GM12878 (cell line): ENCODE measurements around the gene SFT2D2. TPM values are rescaled to one million over a fixed set of nuclear protein-coding genes. Genes with fewer than 3 reads are reported as not detected.

Experiments used
- ATAC-seq: fragments of 200-7000 bp; cut with Tn5 transposase; 3 replicates; pipeline ENCODE4 v1.9.1; 2020; ENCODE audit warnings: mild to moderate bottlenecking, moderate library complexity
- BruUV-seq: library from RNA; stranded (reverse); fragments of 400-500 nt; replicated peaks from 2 replicates; lab custom pipeline; 2021; lab: Mats Ljungman, UMichigan
- CTCF ChIA-PET: fragments of 300-600 bp; sonication (Branson Sonifier 250); formaldehyde crosslinking; extraction: SDS; loops from one replicate; lab custom pipeline; 2021; ENCODE audit warnings: inconsistent platforms; lab: Yijun Ruan, JAX
- POLR2A ChIA-PET: fragments of 350-600 bp; formaldehyde crosslinking; extraction: SDS; loops from one replicate; lab custom pipeline; 2021; ENCODE audit warnings: inconsistent platforms; lab: Charles Lee
- RAD21 ChIA-PET: fragments of 300-600 bp; sonication (Branson Sonifier 250); formaldehyde crosslinking; loops from one replicate; lab custom pipeline; 2023; ENCODE audit warnings: antibody characterized with exemption; ENCODE audit not compliant: unreplicated experiment; lab: Charles Lee
- SMC1A ChIA-PET: fragments of 300-600 bp; sonication (Branson Sonifier 250); formaldehyde crosslinking; loops from one replicate; lab custom pipeline; 2023; ENCODE audit not compliant: unreplicated experiment, uncharacterized antibody; lab: Charles Lee
- DNase-seq: peaks from one replicate; pipeline ENCODE4 v3.0.0-alpha.2; 2011; ENCODE audit warnings: low read depth, low spot score
- FAIRE-seq: peaks from 3 replicates; lab custom pipeline; 2011; peaks lifted over from hg19 to GRCh38; lab: Jason Lieb, UNC
- H2AFZ ChIP-seq: 2 replicates; pipeline ENCODE4 v1.6.0; 2011; ENCODE audit warnings: low read depth, low read length, control low read depth; ENCODE audit not compliant: control insufficient read depth
- H3K27ac ChIP-seq: 2 replicates; pipeline ENCODE4 v1.5.1; 2011; ENCODE audit warnings: control low read depth; ENCODE audit not compliant: control insufficient read depth, insufficient read depth
- H3K27me3 ChIP-seq, 2 experiments: replicated peaks in 1 of 2; 2 replicates each; pipeline versions ENCODE4 v1.6.0 to v1.6.1; 2011; ENCODE audit warnings: low read length in 1 of 2; ENCODE audit not compliant: control insufficient read depth in 2 of 2, insufficient read depth in 2 of 2
- H3K36me3 ChIP-seq, 2 experiments: 2 replicates each; pipeline ENCODE4 v1.5.1; 2011; ENCODE audit warnings: low read length in 1 of 2; ENCODE audit not compliant: control insufficient read depth in 2 of 2, insufficient read depth in 2 of 2
- H3K4me1 ChIP-seq: 2 replicates; pipeline ENCODE4 v1.6.1; 2011; ENCODE audit warnings: mild to moderate bottlenecking, low read length, moderate library complexity, mixed read lengths; ENCODE audit not compliant: control insufficient read depth, insufficient read depth
- H3K4me2 ChIP-seq: 2 replicates; pipeline ENCODE4 v1.6.0; 2011; ENCODE audit warnings: control low read depth; ENCODE audit not compliant: control insufficient read depth, insufficient read depth
- H3K4me3 ChIP-seq: fragments of 200-600 bp; sonication (generic); 2 replicates; pipeline ENCODE4 v1.5.1; 2016
- H3K79me2 ChIP-seq: 2 replicates; pipeline ENCODE4 v1.6.0; 2011; ENCODE audit warnings: low read length; ENCODE audit not compliant: control insufficient read depth, insufficient read depth
- H3K9ac ChIP-seq: 2 replicates; pipeline ENCODE4 v1.8.0; 2011; ENCODE audit warnings: low read length, control low read depth, mixed read lengths; ENCODE audit not compliant: control insufficient read depth, insufficient read depth
- H3K9me3 ChIP-seq: replicated peaks from 3 replicates; pipeline ENCODE4 v1.5.1; 2011; ENCODE audit warnings: mild to moderate bottlenecking, low read length; ENCODE audit not compliant: control insufficient read depth, insufficient read depth
- H4K20me1 ChIP-seq: 2 replicates; pipeline ENCODE4 v1.6.0; 2011; ENCODE audit not compliant: control insufficient read depth, insufficient read depth
- CBX3 ChIP-seq: fragments of 200-600 bp; sonication (generic); IDR thresholded peaks from 2 replicates; pipeline ENCODE4 v1.6.1; 2016; ENCODE audit warnings: low read depth, borderline replicate concordance
- EGR1 ChIP-seq, 2 experiments: IDR thresholded peaks; 1 replicate in 1 of 2; 2 replicates in 1 of 2; pipeline ENCODE4 v1.6.1; 2011 to 2012; ENCODE audit warnings: low read depth in 2 of 2, low read length in 2 of 2, borderline replicate concordance in 1 of 2, mild to moderate bottlenecking in 1 of 2, moderate library complexity in 1 of 2
- IRF4 ChIP-seq: IDR thresholded peaks from 2 replicates; pipeline ENCODE4 v1.6.1; 2011; ENCODE audit warnings: low read depth, low read length
- NFXL1 ChIP-seq: fragments of 450-650 bp; IDR thresholded peaks from 2 replicates; pipeline ENCODE4 v1.6.1; 2017; ENCODE audit warnings: antibody characterized with exemption, mild to moderate bottlenecking, borderline replicate concordance
- PML ChIP-seq: IDR thresholded peaks from 2 replicates; pipeline ENCODE4 v1.6.1; 2012; ENCODE audit warnings: low read length, inconsistent platforms
- SIN3A ChIP-seq: IDR thresholded peaks from 2 replicates; pipeline ENCODE4 v1.6.1; 2012; ENCODE audit warnings: low read depth, low read length, improper control_type of control experiment
- SIX5 ChIP-seq: IDR thresholded peaks from 2 replicates; pipeline ENCODE4 v1.6.1; 2011; ENCODE audit warnings: mild to moderate bottlenecking, low read depth, low read length, moderate library complexity; ENCODE audit not compliant: severe bottlenecking
- SREBF2 ChIP-seq: IDR thresholded peaks from 2 replicates; pipeline ENCODE4 v1.6.1; 2012; ENCODE audit warnings: mild to moderate bottlenecking, low read length
- SUZ12 ChIP-seq: fragments of 200-600 bp; sonication (generic); IDR thresholded peaks from one replicate; pipeline ENCODE4 v1.6.1; 2018; ENCODE audit warnings: antibody characterized with exemption, mild to moderate bottlenecking; ENCODE audit not compliant: unreplicated experiment
- ZNF274 ChIP-seq: IDR thresholded peaks from one replicate; pipeline ENCODE4 v1.8.0; 2011; ENCODE audit not compliant: insufficient read length, insufficient read depth
- ZSCAN29 ChIP-seq: fragments of 450-650 bp; IDR thresholded peaks from 2 replicates; pipeline ENCODE4 v1.6.1; 2017; ENCODE audit warnings: mild to moderate bottlenecking, moderate library complexity
- WGBS: methylation state at CpG from one replicate; pipeline ENCODE4 v1.1.6; 2016; ENCODE audit warnings: low lambda C conversion rate; ENCODE audit not compliant: insufficient replicate concordance, insufficient coverage; ENCODE audit errors: missing lambda C conversion rate; 5-methylcytosine and 5-hydroxymethylcytosine counted together
- in situ Hi-C: fragments of 300-500 bp; cut with MboI; formaldehyde crosslinking; loops from 9 replicates; pipeline ENCODE4 v1.14.3; 2018; ENCODE audit warnings: mixed read lengths
- intact Hi-C: fragments of 100-400 bp; cut with micrococcal nuclease; formaldehyde crosslinking; loops from one replicate; pipeline ENCODE4 v1.14.2; 2022; ENCODE audit not compliant: unreplicated experiment
- polyA plus RNA-seq, 11 experiments: library from polyadenylated mRNA; depleted of rRNA in 4 of 11; unstranded in 6 of 11; stranded (reverse) in 5 of 11; fragments of >200 nt; fragmentation: Nextera tagmentation in 4 of 11; fragmentation: Illumina TruSeq in 1 of 11; extraction: Ambion mirVana in 4 of 11; extraction: Trizol in 1 of 11; gene quantifications; 1 replicate in 1 of 11; 2 replicates in 10 of 11; pipeline versions ENCODE4 v1.2.1 to v1.2.3, GENCODE V29; 2011 to 2016; ENCODE audit warnings: inconsistent platforms in 2 of 11, missing spikeins in 2 of 11, low read depth in 1 of 11
- total RNA-seq, 4 experiments: library from RNA; depleted of rRNA in 3 of 4; stranded (reverse); fragments of >200 nt in 3 of 4; fragmentation: Illumina TruSeq in 1 of 4; extraction: Trizol in 1 of 4; gene quantifications; 2 replicates each; pipeline versions ENCODE4 v1.2.1 to v1.2.3, GENCODE V29; 2013 to 2021
- TF ChIP-seq, protein P1 (sequence below), 3 experiments: IDR thresholded peaks in 2 of 3; conservative IDR thresholded peaks in 1 of 3; 2 replicates each; pipeline ENCODE4 v1.5.1; 2011; ENCODE audit warnings: low read depth in 3 of 3, low read length in 3 of 3, mild to moderate bottlenecking in 3 of 3, control low read depth in 2 of 3, moderate library complexity in 2 of 3, inconsistent platforms in 1 of 3, mixed read lengths in 1 of 3; ENCODE audit not compliant: control insufficient read depth in 2 of 3, insufficient read depth in 1 of 3; ENCODE audit errors: extremely low read depth in 1 of 3
- TF ChIP-seq, protein P2 (sequence below): IDR thresholded peaks from 2 replicates; pipeline ENCODE4 v1.6.1; 2012; ENCODE audit warnings: low read depth, low read length, improper control_type of control experiment
- TF ChIP-seq, protein P3 (sequence below): IDR thresholded peaks from 2 replicates; pipeline ENCODE4 v1.6.1; 2012; ENCODE audit warnings: low read depth, low read length, improper control_type of control experiment

SFT2D2 gene
- total and polyA plus RNA-seq, 10 of the 15 experiments (the other 5 are each of a cell fraction or from before 2014, with no cell fraction given): 5.6 to 49.6 (median 24.9) TPM

DNA sequence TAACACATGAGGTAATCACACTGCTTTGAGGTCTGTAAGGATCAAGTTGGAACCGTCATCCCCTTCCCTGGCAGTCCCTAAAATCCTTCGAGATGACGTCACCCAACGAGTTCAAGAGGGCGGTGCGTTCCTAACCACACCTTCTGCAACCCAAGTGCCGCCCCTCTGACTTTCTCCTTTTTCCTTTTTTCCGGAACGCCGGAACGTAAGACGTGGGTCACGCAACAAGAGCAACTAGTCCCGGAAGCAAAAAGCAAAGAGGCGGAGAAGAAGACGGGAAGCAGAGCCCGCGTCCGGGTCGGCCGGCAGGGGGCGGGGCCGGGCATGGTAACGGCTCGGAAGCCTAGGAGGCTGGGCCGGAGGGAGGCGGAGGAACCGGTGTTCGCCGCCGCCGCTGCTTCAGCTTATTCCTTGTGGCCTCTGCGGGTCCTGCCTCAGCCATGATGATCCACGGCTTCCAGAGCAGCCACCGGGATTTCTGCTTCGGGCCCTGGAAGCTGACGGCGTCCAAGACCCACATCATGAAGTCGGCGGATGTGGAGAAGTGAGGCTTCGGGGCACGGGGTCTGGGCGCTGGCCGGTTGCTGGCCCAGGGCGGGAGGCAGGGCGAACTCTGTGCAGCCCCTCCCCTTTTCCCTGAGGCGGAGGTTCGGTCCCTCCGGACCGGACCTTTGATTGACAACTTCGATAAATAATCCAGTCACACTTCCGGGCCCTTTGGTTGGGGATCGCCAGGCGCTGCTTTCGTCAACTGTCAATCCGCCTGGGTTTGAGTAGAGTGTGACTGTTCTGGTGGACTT lies 47.0 kb upstream of the SFT2D2 start, which contains the start of gene TIPRL (continued):
- TF ChIP-seq, protein P1, sequence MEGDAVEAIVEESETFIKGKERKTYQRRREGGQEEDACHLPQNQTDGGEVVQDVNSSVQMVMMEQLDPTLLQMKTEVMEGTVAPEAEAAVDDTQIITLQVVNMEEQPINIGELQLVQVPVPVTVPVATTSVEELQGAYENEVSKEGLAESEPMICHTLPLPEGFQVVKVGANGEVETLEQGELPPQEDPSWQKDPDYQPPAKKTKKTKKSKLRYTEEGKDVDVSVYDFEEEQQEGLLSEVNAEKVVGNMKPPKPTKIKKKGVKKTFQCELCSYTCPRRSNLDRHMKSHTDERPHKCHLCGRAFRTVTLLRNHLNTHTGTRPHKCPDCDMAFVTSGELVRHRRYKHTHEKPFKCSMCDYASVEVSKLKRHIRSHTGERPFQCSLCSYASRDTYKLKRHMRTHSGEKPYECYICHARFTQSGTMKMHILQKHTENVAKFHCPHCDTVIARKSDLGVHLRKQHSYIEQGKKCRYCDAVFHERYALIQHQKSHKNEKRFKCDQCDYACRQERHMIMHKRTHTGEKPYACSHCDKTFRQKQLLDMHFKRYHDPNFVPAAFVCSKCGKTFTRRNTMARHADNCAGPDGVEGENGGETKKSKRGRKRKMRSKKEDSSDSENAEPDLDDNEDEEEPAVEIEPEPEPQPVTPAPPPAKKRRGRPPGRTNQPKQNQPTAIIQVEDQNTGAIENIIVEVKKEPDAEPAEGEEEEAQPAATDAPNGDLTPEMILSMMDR (IDR thresholded peaks at IDR 0.05 in 2 of 3, conservative IDR thresholded peaks at IDR 0.05 in 1 of 3; ENCODE audit: control insufficient read depth in 2 of 3, extremely low read depth in 1 of 3, insufficient read depth in 1 of 3, low read depth in 3 of 3, low read length in 3 of 3): peak; percentile 36 to 54 (median 51); a peak in 5 of 6 replicates
- TF ChIP-seq SREBF2: no peak

DNA sequence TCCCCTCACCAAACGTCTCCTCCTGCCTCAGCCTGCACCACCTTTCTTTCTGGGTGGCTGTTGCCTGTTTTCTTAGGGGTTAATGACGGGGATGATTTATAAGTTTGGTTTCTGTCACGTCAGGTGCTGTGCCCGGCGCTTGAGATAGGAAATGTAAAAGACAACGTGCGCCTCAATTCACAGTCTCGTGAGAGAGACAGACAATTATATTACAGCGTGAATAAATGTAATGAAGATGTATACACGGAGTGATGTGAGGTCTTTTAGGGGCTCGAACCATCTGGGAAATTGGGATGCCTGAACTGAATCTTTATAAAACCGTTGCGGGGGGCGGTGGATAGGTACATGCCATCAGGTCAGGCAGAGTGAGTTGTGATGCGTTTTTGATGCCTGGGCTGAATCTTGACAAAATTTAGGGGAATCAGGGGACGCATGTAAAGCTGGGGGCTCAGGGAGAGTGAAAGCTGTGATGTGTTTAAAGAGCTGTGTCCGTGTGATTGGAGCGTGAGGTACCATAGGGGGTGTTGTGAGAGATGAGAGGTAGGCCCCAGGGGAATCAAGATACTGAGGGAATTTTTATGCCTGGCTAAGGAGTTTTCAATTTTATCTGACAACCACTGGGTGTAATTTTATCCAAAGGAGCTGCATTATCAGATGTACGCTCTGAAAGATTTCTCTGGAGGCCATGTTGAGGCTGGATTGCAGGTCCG lies 46.2 kb upstream of the SFT2D2 start:
- no peak for FAIRE-seq
- Histone ChIP-seq H2AFZ (peak overlapping the region; percentile 97), H3K4me1 (no peaks in the 10 kb centered on the region; the same call in 1 of the 2 replicates), H3K4me2 (peak overlapping the region; percentile 89), H3K9me3 (no peaks in the 10 kb centered on the region; the same call in 2 of the 3 replicates), H3K79me2 (peaks cover 36% of the 10 kb centered on the region), H3K27ac (peak overlapping the region; percentile 95), H3K27me3 (no peaks in the 10 kb centered on the region), H3K4me3 (peak overlapping the region; percentile 91), H3K36me3 (no peaks in the 10 kb centered on the region), H4K20me1 (no peaks in the 10 kb centered on the region), H3K9ac (peak overlapping the region; percentile 94)
- POLR2A ChIA-PET: interaction anchor here (0.6 to 3.4 kb wide), 8 partner anchors 8 to 163 kb away, joined by 3 to 21 read pairs (median 4); partner anchors contain the start of gene SFT2D2
- ATAC-seq: peak; percentile 42
- SMC1A ChIA-PET: interaction anchor here (0.8 to 2.1 kb wide), 9 partner anchors 9 to 66 kb away, joined by 3 to 10 read pairs (median 4); no protein-coding TSS in a partner anchor
- no TSS peak for BruUV-seq
- DNase-seq: no peak
- CTCF ChIA-PET: interaction anchor here (1.0 to 2.1 kb wide), 8 partner anchors 9 to 163 kb away, joined by 3 to 13 read pairs (median 4); partner anchors contain the start of gene SFT2D2
- RAD21 ChIA-PET: interaction anchor here (1.1 to 1.8 kb wide), 4 partner anchors 47 to 251 kb away, joined by 3 to 13 read pairs (median 4); partner anchors contain the start of gene SFT2D2
- 4% methylated on average over 20 of the region's 20 CpGs for WGBS
- in situ Hi-C loops (no loop called here), intact Hi-C loops (loop anchor here (2.0 to 10.0 kb wide), 2 partner anchors 47 to 245 kb away; partner anchors contain the start of genes DCAF6, MPC2 and SFT2D2)
- TF ChIP-seq PML (no peak), CBX3 (no peak), SIX5 (no peak), ZNF274 (no peak), IRF4 (no peak), NFXL1 (no peak), SIN3A (no peak), EGR1 (IDR thresholded peaks at IDR 0.05; ENCODE audit: borderline replicate concordance in 1 of 2, low read depth in 2 of 2, low read length in 2 of 2) (no peak), SUZ12 (no peak), ZSCAN29 (no peak)
- TF ChIP-seq, protein P2, sequence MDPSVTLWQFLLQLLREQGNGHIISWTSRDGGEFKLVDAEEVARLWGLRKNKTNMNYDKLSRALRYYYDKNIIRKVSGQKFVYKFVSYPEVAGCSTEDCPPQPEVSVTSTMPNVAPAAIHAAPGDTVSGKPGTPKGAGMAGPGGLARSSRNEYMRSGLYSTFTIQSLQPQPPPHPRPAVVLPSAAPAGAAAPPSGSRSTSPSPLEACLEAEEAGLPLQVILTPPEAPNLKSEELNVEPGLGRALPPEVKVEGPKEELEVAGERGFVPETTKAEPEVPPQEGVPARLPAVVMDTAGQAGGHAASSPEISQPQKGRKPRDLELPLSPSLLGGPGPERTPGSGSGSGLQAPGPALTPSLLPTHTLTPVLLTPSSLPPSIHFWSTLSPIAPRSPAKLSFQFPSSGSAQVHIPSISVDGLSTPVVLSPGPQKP: no peak
- TF ChIP-seq, protein P3, sequence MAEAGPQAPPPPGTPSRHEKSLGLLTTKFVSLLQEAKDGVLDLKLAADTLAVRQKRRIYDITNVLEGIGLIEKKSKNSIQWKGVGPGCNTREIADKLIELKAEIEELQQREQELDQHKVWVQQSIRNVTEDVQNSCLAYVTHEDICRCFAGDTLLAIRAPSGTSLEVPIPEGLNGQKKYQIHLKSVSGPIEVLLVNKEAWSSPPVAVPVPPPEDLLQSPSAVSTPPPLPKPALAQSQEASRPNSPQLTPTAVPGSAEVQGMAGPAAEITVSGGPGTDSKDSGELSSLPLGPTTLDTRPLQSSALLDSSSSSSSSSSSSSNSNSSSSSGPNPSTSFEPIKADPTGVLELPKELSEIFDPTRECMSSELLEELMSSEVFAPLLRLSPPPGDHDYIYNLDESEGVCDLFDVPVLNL: no peak
